ENCODE results near the gene SUSD1. TPM values are rescaled to one million over a fixed set of nuclear protein-coding genes. Genes with fewer than 3 reads are reported as not detected.

SUSD1 gene
- total and polyA plus RNA-seq, 12 donors = 1.5 to 14.7 (median 4.3) TPM

- intact Hi-C loops (cut with DNase I) = no loop called here
- no peak for ATAC-seq
- peaks cover 0 to 32% (median 3%) of the 10 kb centered on the region in 9 donors for H3K36me3 ChIP-seq
- no peaks in the 10 kb centered on the region for H3K9me3 ChIP-seq
- 67 to 94% methylated on average over 3 of the region's 3 CpGs for WGBS, 2 donors
- H3K27me3 ChIP-seq = no peaks in the 10 kb centered on the region
- no peak overlapping the region for H3K27ac ChIP-seq
- TF ChIP-seq, protein P1, sequence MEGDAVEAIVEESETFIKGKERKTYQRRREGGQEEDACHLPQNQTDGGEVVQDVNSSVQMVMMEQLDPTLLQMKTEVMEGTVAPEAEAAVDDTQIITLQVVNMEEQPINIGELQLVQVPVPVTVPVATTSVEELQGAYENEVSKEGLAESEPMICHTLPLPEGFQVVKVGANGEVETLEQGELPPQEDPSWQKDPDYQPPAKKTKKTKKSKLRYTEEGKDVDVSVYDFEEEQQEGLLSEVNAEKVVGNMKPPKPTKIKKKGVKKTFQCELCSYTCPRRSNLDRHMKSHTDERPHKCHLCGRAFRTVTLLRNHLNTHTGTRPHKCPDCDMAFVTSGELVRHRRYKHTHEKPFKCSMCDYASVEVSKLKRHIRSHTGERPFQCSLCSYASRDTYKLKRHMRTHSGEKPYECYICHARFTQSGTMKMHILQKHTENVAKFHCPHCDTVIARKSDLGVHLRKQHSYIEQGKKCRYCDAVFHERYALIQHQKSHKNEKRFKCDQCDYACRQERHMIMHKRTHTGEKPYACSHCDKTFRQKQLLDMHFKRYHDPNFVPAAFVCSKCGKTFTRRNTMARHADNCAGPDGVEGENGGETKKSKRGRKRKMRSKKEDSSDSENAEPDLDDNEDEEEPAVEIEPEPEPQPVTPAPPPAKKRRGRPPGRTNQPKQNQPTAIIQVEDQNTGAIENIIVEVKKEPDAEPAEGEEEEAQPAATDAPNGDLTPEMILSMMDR (IDR thresholded peaks at IDR 0.05) = no peak
- no peak overlapping the region for H3K4me3 ChIP-seq
- no peaks in the 10 kb centered on the region for H3K4me1 ChIP-seq
- DNase-seq = no peak
Measured at GRCh38 chr9:112115109-112115508, 60.0 kb downstream of the SUSD1 start.

GRCh38 chr9:112112941-112113681 is 62.0 kb downstream of the SUSD1 start:
- no peaks in the 10 kb centered on the region for H3K9me3 ChIP-seq
- TF ChIP-seq, protein P1 (IDR thresholded peaks at IDR 0.05) = peak in 7 of 9 donors; percentile 14 to 44 (median 26)
- ATAC-seq (peak in 1 of 8 donors; percentile 56), DNase-seq (no peak)
- no peak overlapping the region for H3K4me3 ChIP-seq
- peaks cover 0 to 28% (median 3%) of the 10 kb centered on the region in 9 donors for H3K36me3 ChIP-seq
- 94 to 97% methylated on average over 4 of the region's 4 CpGs for WGBS, 2 donors
- H3K27ac ChIP-seq = no peak overlapping the region
- no peaks in the 10 kb centered on the region for H3K27me3 ChIP-seq
- intact Hi-C loops (cut with DNase I) = loop anchor here in 1 of 10 donors (5.0 kb wide), 1 partner anchor 249 kb away; no protein-coding TSS in a partner anchor
- no peaks in the 10 kb centered on the region for H3K4me1 ChIP-seq

GRCh38 chr9:112112519-112112918 is 62.6 kb downstream of the SUSD1 start:
- 62 to 72% methylated on average over 4 of the region's 4 CpGs for WGBS, 2 donors
- Histone ChIP-seq H3K36me3 (peaks cover 0 to 31% (median 3%) of the 10 kb centered on the region in 9 donors), H3K27ac (no peak overlapping the region), H3K27me3 (no peaks in the 10 kb centered on the region), H3K4me1 (no peaks in the 10 kb centered on the region), H3K9me3 (no peaks in the 10 kb centered on the region), H3K4me3 (no peak overlapping the region)
- DNase-seq = no peak
- ATAC-seq = peak in 1 of 8 donors; percentile 11
- TF ChIP-seq, protein P1 (IDR thresholded peaks at IDR 0.05) = no peak
- intact Hi-C loops (cut with DNase I) = loop anchor here in 1 of 10 donors (5.0 kb wide), 1 partner anchor 250 kb away; no protein-coding TSS in a partner anchor

DNA sequence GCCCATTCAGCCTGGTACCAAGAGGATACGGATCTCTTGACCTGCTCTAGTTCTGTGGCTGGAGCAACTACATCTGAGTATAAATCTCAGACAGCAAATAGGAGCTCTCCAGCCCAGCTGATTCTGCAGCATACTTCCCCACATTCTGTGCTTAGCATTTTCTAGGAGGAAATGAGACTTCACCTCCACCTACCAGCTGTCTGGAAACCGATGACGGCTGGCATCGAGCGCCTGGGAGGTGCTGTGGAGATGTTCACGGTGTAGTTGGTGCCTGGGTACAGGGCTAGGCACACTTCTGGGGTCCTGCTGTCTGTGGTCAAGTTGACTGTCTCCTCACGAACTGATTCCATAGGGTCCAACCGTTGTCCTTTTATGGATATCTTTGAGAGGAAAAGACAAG is 63.6 kb downstream of the SUSD1 start:
- 93 to 94% methylated on average over 8 of the region's 8 CpGs for WGBS, 2 donors
- no peaks in the 10 kb centered on the region for H3K9me3 ChIP-seq
- no peaks in the 10 kb centered on the region for H3K4me1 ChIP-seq
- no peak overlapping the region for H3K4me3 ChIP-seq
- DNase-seq (no peak), ATAC-seq (no peak)
- intact Hi-C loops (cut with DNase I) = loop anchor here in 1 of 10 donors (5.0 kb wide), 1 partner anchor 251 kb away; no protein-coding TSS in a partner anchor
- TF ChIP-seq, protein P1 (IDR thresholded peaks at IDR 0.05) = no peak
- no peaks in the 10 kb centered on the region for H3K27me3 ChIP-seq
- H3K36me3 ChIP-seq = peaks cover 0 to 31% (median 3%) of the 10 kb centered on the region in 9 donors
- H3K27ac ChIP-seq = no peak overlapping the region

Measured in heart right ventricle (tissue), 16 donors.